NCI-H1417 treated with DMSO at 0.1 percent for 48 hours (cell line): ENCODE results near the gene CDK5R1.
"Not testable (repeated sequence)": the region's sequence is repeated elsewhere in the genome, so short reads cannot be mapped to it uniquely, and the experiment has no call there.

ENCODE experiments used
- DNase-seq: peaks from one replicate; lab custom pipeline; 2025; lab: John Stamatoyannopoulos, UW

Gene CDK5R1

GRCh38 chr17:32516940-32517701 lies 30.3 kb downstream of the CDK5R1 start:
- DNase-seq, result no peak

- no peak for DNase-seq
Observed at GRCh38 chr17:32517982-32518381, 31.2 kb downstream of the CDK5R1 start.

GRCh38 chr17:32518646-32519227 lies 31.9 kb downstream of the CDK5R1 start:
- no peak for DNase-seq

GRCh38 chr17:32519228-32520103 lies 32.7 kb downstream of the CDK5R1 start:
- DNase-seq, result peak; percentile 69

- DNase-seq, result peak; percentile 33
Observed at GRCh38 chr17:32520104-32520701, 33.4 kb downstream of the CDK5R1 start.

GRCh38 chr17:32520737-32521404 lies 34.1 kb downstream of the CDK5R1 start:
- DNase-seq, result no peak

GRCh38 chr17:32523017-32523680 lies 36.4 kb downstream of the CDK5R1 start:
- no peak for DNase-seq

GRCh38 chr17:32523827-32524552 lies 37.2 kb downstream of the CDK5R1 start:
- no peak for DNase-seq

- not testable (repeated sequence) for DNase-seq
Observed at GRCh38 chr17:32524553-32524880, 37.7 kb downstream of the CDK5R1 start.

GRCh38 chr17:32525122-32525521 lies 38.3 kb downstream of the CDK5R1 start:
- no peak for DNase-seq

GRCh38 chr17:32527146-32527545 lies 40.4 kb downstream of the CDK5R1 start:
- no peak for DNase-seq

GRCh38 chr17:32528825-32529224 lies 42.0 kb downstream of the CDK5R1 start:
- DNase-seq, result no peak

- peak; percentile 11 for DNase-seq
Observed at GRCh38 chr17:32529604-32530003, 42.8 kb downstream of the CDK5R1 start.

- no peak for DNase-seq
Observed at GRCh38 chr17:32533296-32533695, 46.5 kb downstream of the CDK5R1 start.

GRCh38 chr17:32536736-32537643 lies 50.2 kb downstream of the CDK5R1 start:
- no peak for DNase-seq
